Measurements from ENCODE around the gene WWOX. TPM values are rescaled to one million over a fixed set of nuclear protein-coding genes. Genes with fewer than 3 reads are reported as not detected.

WWOX gene
- total and polyA plus RNA-seq, 2 of the 13 experiments (the other 11 are each of a cell fraction or from before 2014, with no cell fraction given), result 9.1 to 37.4 TPM

DNA sequence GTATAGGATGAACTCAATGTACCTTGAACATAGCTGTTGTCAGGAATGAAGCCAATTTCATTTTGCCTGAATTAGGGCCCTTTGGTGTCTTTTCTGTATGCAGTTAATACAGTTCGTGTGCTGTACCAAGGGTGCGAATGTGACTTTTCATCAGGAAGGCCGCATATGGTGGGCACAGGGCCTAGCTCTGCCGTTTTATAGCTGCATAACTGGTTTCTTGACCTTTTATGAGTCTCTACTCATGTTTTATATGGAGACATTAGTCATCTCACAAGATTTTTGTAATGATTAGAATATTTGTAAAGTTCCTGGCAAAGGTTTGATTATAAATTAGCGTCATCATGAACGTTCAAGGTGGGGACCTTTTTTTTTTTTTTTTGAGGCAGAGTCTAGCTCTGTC is 989.5 kb downstream of the WWOX start:
- ATAC-seq (no peak), FAIRE-seq (no peak), DNase-seq (ENCODE audit: low spot score) (no peak)
- no TSS peak for BruUV-seq (replicated peaks)
- Histone ChIP-seq H3K27me3 (ENCODE audit: control insufficient read depth in 1 of 2, insufficient read depth in 2 of 2, low read length in 2 of 2) (no peaks in the 10 kb centered on the region), H3K4me3 (replicated peaks in 1 of 3; ENCODE audit: insufficient read depth in 1 of 3, low read depth in 2 of 3, low read length in 3 of 3) (no peak overlapping the region), H4K20me1 (ENCODE audit: insufficient read depth, low read length) (no peaks in the 10 kb centered on the region), H3K9ac (ENCODE audit: insufficient read depth, low read depth, low read length) (no peak overlapping the region), H2AFZ (ENCODE audit: low read length) (no peak overlapping the region), H3K27ac (ENCODE audit: extremely low read length, insufficient read depth, low read length) (no peak overlapping the region), H3K9me3 (ENCODE audit: low read length) (no peaks in the 10 kb centered on the region), H3K4me1 (ENCODE audit: insufficient read depth, low read length) (no peaks in the 10 kb centered on the region), H3K79me2 (ENCODE audit: insufficient read depth, low read length) (no peaks in the 10 kb centered on the region), H3K4me2 (ENCODE audit: low read depth, low read length) (no peak overlapping the region), H3K36me3 (replicated peaks in 1 of 2; ENCODE audit: control insufficient read depth in 1 of 2, insufficient read depth in 2 of 2, low read length in 2 of 2) (no peaks in the 10 kb centered on the region)
- 65% methylated on average over 6 of the region's 6 CpGs for WGBS (ENCODE audit: low lambda C conversion rate)
- ChIA-PET POLR2A (no interaction called here), CTCF (ENCODE audit: low intra/inter-chr PET ratio, low total read pairs) (no interaction called here)
- no peak for TF ChIP-seq SPEN (CRISPR knock-in tag; IDR thresholded peaks at IDR 0.05; ENCODE audit: low read depth)
- no peak for TF ChIP-seq ZNF441 (CRISPR knock-in tag; IDR thresholded peaks at IDR 0.05; ENCODE audit: borderline replicate concordance)
- TF ChIP-seq, protein P1, sequence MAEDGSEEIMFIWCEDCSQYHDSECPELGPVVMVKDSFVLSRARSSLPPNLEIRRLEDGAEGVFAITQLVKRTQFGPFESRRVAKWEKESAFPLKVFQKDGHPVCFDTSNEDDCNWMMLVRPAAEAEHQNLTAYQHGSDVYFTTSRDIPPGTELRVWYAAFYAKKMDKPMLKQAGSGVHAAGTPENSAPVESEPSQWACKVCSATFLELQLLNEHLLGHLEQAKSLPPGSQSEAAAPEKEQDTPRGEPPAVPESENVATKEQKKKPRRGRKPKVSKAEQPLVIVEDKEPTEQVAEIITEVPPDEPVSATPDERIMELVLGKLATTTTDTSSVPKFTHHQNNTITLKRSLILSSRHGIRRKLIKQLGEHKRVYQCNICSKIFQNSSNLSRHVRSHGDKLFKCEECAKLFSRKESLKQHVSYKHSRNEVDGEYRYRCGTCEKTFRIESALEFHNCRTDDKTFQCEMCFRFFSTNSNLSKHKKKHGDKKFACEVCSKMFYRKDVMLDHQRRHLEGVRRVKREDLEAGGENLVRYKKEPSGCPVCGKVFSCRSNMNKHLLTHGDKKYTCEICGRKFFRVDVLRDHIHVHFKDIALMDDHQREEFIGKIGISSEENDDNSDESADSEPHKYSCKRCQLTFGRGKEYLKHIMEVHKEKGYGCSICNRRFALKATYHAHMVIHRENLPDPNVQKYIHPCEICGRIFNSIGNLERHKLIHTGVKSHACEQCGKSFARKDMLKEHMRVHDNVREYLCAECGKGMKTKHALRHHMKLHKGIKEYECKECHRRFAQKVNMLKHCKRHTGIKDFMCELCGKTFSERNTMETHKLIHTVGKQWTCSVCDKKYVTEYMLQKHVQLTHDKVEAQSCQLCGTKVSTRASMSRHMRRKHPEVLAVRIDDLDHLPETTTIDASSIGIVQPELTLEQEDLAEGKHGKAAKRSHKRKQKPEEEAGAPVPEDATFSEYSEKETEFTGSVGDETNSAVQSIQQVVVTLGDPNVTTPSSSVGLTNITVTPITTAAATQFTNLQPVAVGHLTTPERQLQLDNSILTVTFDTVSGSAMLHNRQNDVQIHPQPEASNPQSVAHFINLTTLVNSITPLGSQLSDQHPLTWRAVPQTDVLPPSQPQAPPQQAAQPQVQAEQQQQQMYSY (CRISPR knock-in tag; IDR thresholded peaks at IDR 0.05), result no peak
- no peak for TF ChIP-seq PHF5A (CRISPR knock-in tag; IDR thresholded peaks at IDR 0.05; ENCODE audit: low read depth, unreplicated experiment)
- TF ChIP-seq ZNF713 (CRISPR knock-in tag; IDR thresholded peaks at IDR 0.05), result no peak
- TF ChIP-seq ZNF546 (CRISPR knock-in tag; conservative IDR thresholded peaks at IDR 0.05), result no peak
- TF ChIP-seq, protein P2, sequence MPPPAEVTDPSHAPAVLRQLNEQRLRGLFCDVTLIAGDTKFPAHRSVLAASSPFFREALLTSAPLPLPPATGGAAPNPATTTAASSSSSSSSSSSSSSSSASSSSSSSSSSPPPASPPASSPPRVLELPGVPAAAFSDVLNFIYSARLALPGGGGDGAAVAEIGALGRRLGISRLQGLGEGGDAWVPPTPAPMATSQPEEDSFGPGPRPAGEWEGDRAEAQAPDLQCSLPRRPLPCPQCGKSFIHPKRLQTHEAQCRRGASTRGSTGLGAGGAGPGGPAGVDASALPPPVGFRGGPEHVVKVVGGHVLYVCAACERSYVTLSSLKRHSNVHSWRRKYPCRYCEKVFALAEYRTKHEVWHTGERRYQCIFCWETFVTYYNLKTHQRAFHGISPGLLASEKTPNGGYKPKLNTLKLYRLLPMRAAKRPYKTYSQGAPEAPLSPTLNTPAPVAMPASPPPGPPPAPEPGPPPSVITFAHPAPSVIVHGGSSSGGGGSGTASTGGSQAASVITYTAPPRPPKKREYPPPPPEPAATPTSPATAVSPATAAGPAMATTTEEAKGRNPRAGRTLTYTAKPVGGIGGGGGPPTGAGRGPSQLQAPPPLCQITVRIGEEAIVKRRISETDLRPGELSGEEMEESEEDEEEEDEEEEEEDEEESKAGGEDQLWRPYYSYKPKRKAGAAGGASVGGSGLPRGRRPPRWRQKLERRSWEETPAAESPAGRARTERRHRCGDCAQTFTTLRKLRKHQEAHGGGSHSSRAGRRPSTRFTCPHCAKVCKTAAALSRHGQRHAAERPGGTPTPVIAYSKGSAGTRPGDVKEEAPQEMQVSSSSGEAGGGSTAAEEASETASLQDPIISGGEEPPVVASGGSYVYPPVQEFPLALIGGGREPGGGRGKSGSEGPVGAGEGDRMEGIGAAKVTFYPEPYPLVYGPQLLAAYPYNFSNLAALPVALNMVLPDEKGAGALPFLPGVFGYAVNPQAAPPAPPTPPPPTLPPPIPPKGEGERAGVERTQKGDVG (CRISPR knock-in tag; IDR thresholded peaks at IDR 0.05; ENCODE audit: borderline replicate concordance), result no peak
- in situ Hi-C loops (cut with HindIII; ENCODE audit: extremely low pct_ligation_motif_present, low pct_unique_long_range_greater_than_20kb) (no loop called here), intact Hi-C loops (cut with micrococcal nuclease; ENCODE audit: unreplicated experiment) (no loop called here)
